HL-60 (cell line): Measurements from ENCODE around the gene GAST.

Experiments used
- CTCF ChIP-seq: IDR thresholded peaks from one replicate; pipeline ENCODE4 v1.5.1; 2011; ENCODE audit warnings: low read length, control low read depth, inconsistent platforms; ENCODE audit not compliant: insufficient read depth
- GABPA ChIP-seq: IDR thresholded peaks from 2 replicates; pipeline ENCODE4 v1.6.1; 2012; ENCODE audit warnings: low read depth
- POLR2AphosphoS5 ChIP-seq: IDR thresholded peaks from 2 replicates; pipeline ENCODE4 v1.6.1; 2012; ENCODE audit warnings: low read depth

DNA sequence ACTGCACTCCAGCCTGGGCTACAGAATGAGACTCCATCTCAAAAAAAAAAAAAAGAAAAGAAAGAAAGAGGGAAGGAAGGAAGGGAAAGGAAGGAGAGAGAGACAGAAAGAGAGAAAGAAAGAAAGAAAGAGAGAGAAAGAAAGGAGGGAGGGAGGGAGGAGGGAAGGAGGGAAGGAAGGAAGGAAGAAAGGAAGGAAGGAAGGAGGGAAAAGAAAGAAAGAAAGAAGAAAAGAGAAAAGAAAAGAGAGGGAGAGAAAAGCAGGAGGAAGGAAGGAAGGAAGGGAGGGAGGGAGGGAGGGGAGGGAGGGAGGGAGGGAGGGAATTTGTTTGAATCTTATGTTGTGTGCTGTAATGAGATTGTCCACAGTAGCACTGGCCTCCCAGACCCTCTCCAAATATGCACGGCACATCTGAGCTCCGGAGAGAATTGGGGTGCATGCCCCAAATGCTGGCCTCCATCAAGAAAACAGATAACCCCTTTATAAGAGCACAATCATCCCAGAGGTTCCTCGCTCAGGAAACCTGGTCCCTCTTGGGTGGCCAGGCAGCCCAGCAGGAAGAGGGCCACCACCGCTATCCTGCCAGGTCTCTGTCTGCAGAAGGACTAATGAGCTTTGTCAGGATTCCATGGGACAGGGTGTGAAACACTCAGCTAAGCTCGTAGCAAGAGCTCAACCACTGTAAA lies 32.2 kb upstream of the GAST start:
- TF ChIP-seq CTCF: no peak
- TF ChIP-seq POLR2AphosphoS5: no peak
- no peak for TF ChIP-seq GABPA
